Caco-2 (cell line): ENCODE measurements around the gene HOXC12. TPM values are rescaled to one million over a fixed set of nuclear protein-coding genes. Genes with fewer than 3 reads are reported as not detected.

Experiments used
- Bru-seq: library from RNA; stranded (reverse); fragments of 400-500 nt; gene quantifications from one replicate; lab custom pipeline; 2021; lab: Mats Ljungman, UMichigan
- BruChase-seq, 2 experiments: library from RNA; stranded (reverse); fragments of 400-500 nt; gene quantifications; one replicate each; lab custom pipeline; 2021; lab: Mats Ljungman, UMichigan
- BruUV-seq: library from RNA; stranded (reverse); fragments of 400-500 nt; replicated peaks from 2 replicates; lab custom pipeline; 2021; lab: Mats Ljungman, UMichigan
- CTCF ChIA-PET: fragments of 300-600 bp; sonication (Branson Sonifier 250); formaldehyde crosslinking; loops from one replicate; lab custom pipeline; 2022; ENCODE audit warnings: antibody characterized with exemption; lab: Charles Lee
- POLR2A ChIA-PET: fragments of 300-600 bp; sonication (Branson Sonifier 250); formaldehyde crosslinking; loops from one replicate; lab custom pipeline; 2022; ENCODE audit warnings: antibody characterized with exemption; lab: Charles Lee
- DNase-seq, 2 experiments: peaks; one replicate each; pipeline versions ENCODE4 v3.0.0 to v3.0.0-alpha.2; 2020 to 2022
- H3K27me3 ChIP-seq: replicated peaks from 2 replicates; pipeline ENCODE4 v1.6.0; 2011; ENCODE audit warnings: low read length; ENCODE audit not compliant: control insufficient read depth, insufficient read depth
- H3K36me3 ChIP-seq: 2 replicates; pipeline ENCODE4 v1.5.1; 2011; ENCODE audit warnings: low read length; ENCODE audit not compliant: control insufficient read depth, insufficient read depth
- H3K4me1 ChIP-seq: fragments of 250-450 bp; sonication (Bioruptor Pico); 2 replicates; pipeline ENCODE4 v1.5.1; 2020; ENCODE audit warnings: mild to moderate bottlenecking
- H3K4me3 ChIP-seq: 2 replicates; pipeline ENCODE4 v1.5.1; 2011; ENCODE audit warnings: low read depth, mild to moderate bottlenecking, control low read depth, low read length
- H3K9me3 ChIP-seq: fragments of 250-450 bp; sonication (Bioruptor Pico); 2 replicates; pipeline ENCODE4 v1.5.1; 2020; ENCODE audit warnings: mild to moderate bottlenecking, moderate library complexity
- H3K27ac Mint-ChIP-seq: one replicate; pipeline ENCODE4 v1.8.0; 2022; ENCODE audit warnings: mixed read lengths; ENCODE audit not compliant: unreplicated experiment
- H3K27me3 Mint-ChIP-seq: one replicate; pipeline ENCODE4 v1.8.0; 2022; ENCODE audit warnings: mixed read lengths; ENCODE audit not compliant: insufficient read depth, unreplicated experiment
- H3K36me3 Mint-ChIP-seq: one replicate; pipeline ENCODE4 v1.8.0; 2022; ENCODE audit warnings: mild to moderate bottlenecking, mixed read lengths; ENCODE audit not compliant: insufficient read depth, unreplicated experiment
- H3K4me1 Mint-ChIP-seq: one replicate; pipeline ENCODE4 v1.8.0; 2022; ENCODE audit warnings: low read depth, mixed read lengths; ENCODE audit not compliant: unreplicated experiment
- H3K4me3 Mint-ChIP-seq: one replicate; pipeline ENCODE4 v1.8.0; 2022; ENCODE audit warnings: mild to moderate bottlenecking, moderate library complexity, mixed read lengths; ENCODE audit not compliant: unreplicated experiment
- H3K9me3 Mint-ChIP-seq: one replicate; pipeline ENCODE4 v1.8.0; 2022; ENCODE audit warnings: mixed read lengths; ENCODE audit not compliant: unreplicated experiment
- CTCF ChIP-seq, 2 experiments: fragments of 200-600 bp in 1 of 2; IDR thresholded peaks; 1 replicate in 1 of 2; 2 replicates in 1 of 2; pipeline versions ENCODE4 v1.5.1 to v1.8.0; 2011 to 2022; ENCODE audit warnings: antibody characterized with exemption in 1 of 2, control low read depth in 1 of 2, inconsistent platforms in 1 of 2, low read depth in 1 of 2, low read length in 1 of 2, mild to moderate bottlenecking in 1 of 2, moderate library complexity in 1 of 2; ENCODE audit not compliant: insufficient read depth in 1 of 2, severe bottlenecking in 1 of 2, unreplicated experiment in 1 of 2
- intact Hi-C: fragments of 100-400 bp; cut with micrococcal nuclease; formaldehyde crosslinking; loops from one replicate; pipeline ENCODE4 v1.10.0; 2022; ENCODE audit not compliant: unreplicated experiment
- long read RNA-seq: library from polyadenylated mRNA; stranded (forward); transcript quantifications from one replicate; pipeline ENCODE4 v2.0.0, GENCODE V29; 2022
- total RNA-seq: library from RNA; stranded (reverse); gene quantifications from 2 replicates; pipeline ENCODE4 v1.2.3, GENCODE V29; 2022

The HOXC12 gene
- total RNA-seq (9.4 and 10.3 TPM in 2 replicates), Bru-seq, nascent RNA (percentile 61 among the genes with signal in this experiment), BruChase-seq, experiment 1, labeled RNA remaining after a 2-hour chase (percentile 74 among the genes with signal in this experiment), BruChase-seq, experiment 2, labeled RNA remaining after a 6-hour chase (percentile 67 among the genes with signal in this experiment)
- long read RNA-seq, transcript HOXC12-201 (2 exons, 3,335 nt), result major isoform, 19 of 19 reads
- long read RNA-seq, partial matches to known transcripts, result 0 of 19 reads
- long read RNA-seq, other reads (novel, unspliced or antisense), result 0 of 19 reads

GRCh38 chr12:53954694-53955035 lies at the start of gene HOXC12:
HOXC12 (plus strand) TSS chr12:53954903; CDS start chr12:53954930, 27 bp downstream.
- Histone ChIP-seq H3K27me3 (no peaks in the 10 kb centered on the region), H3K4me3 (peak within 1 kb of the TSS; percentile 94), H3K36me3 (no peaks in the 10 kb centered on the region), H3K4me1 (peaks cover 31% of the 10 kb centered on the region), H3K9me3 (no peaks in the 10 kb centered on the region)
- DNase-seq, result peak; percentile 63 to 73
- Mint-ChIP-seq H3K27ac (peak within 1 kb of the TSS; percentile 76), H3K4me1 (peaks cover 14% of the 10 kb centered on the region), H3K9me3 (no peaks in the 10 kb centered on the region), H3K36me3 (peaks cover 9% of the 10 kb centered on the region), H3K27me3 (no peaks in the 10 kb centered on the region), H3K4me3 (peak within 1 kb of the TSS; percentile 71)
- no TSS peak for BruUV-seq
- ChIA-PET POLR2A (interaction anchor here (0.6 to 2.3 kb wide), 4 partner anchors 14 to 24 kb away, joined by 3 to 10 read pairs (median 4); no protein-coding TSS in a partner anchor), CTCF (interaction anchor here (0.6 to 1.2 kb wide), 4 partner anchors 16 to 1009 kb away, joined by 3 to 16 read pairs (median 5); partner anchors contain the start of gene HOXC13)
- TF ChIP-seq CTCF (IDR thresholded peaks at IDR 0.05; ENCODE audit: insufficient read depth in 1 of 2, low read depth in 1 of 2, low read length in 1 of 2, severe bottlenecking in 1 of 2, unreplicated experiment in 1 of 2), result no peak
- intact Hi-C loops, result loop anchor here (1.0 to 5.0 kb wide), 3 partner anchors 16 to 147 kb away; partner anchors contain the start of gene HOXC13

- BruUV-seq, result no TSS peak
- H3K27ac Mint-ChIP-seq, result no peak overlapping the region
- no peak overlapping the region for H3K4me3 Mint-ChIP-seq
- no peaks in the 10 kb centered on the region for H3K9me3 ChIP-seq
- TF ChIP-seq CTCF (IDR thresholded peaks at IDR 0.05; ENCODE audit: insufficient read depth in 1 of 2, low read depth in 1 of 2, low read length in 1 of 2, severe bottlenecking in 1 of 2, unreplicated experiment in 1 of 2), result no peak
- no peaks in the 10 kb centered on the region for H3K4me1 Mint-ChIP-seq
- H3K9me3 Mint-ChIP-seq, result no peaks in the 10 kb centered on the region
- intact Hi-C loops, result no loop called here
- H3K36me3 ChIP-seq, result no peaks in the 10 kb centered on the region
- peaks cover 8% of the 10 kb centered on the region for H3K27me3 Mint-ChIP-seq
- no peak overlapping the region for H3K4me3 ChIP-seq
- no peaks in the 10 kb centered on the region for H3K4me1 ChIP-seq
- CTCF ChIA-PET, result no interaction called here
- no peak for DNase-seq
- H3K36me3 Mint-ChIP-seq, result no peaks in the 10 kb centered on the region
- H3K27me3 ChIP-seq, result no peaks in the 10 kb centered on the region
- POLR2A ChIA-PET, result no interaction called here
These were observed 47.6 kb upstream of the HOXC12 start for GRCh38 chr12:53907103-53907502.

- Histone ChIP-seq H3K27me3 (no peaks in the 10 kb centered on the region; the same call in 1 of the 2 replicates), H3K36me3 (no peaks in the 10 kb centered on the region), H3K9me3 (no peaks in the 10 kb centered on the region), H3K4me1 (no peaks in the 10 kb centered on the region), H3K4me3 (no peak overlapping the region)
- no peak for TF ChIP-seq CTCF (IDR thresholded peaks at IDR 0.05; ENCODE audit: insufficient read depth in 1 of 2, low read depth in 1 of 2, low read length in 1 of 2, severe bottlenecking in 1 of 2, unreplicated experiment in 1 of 2)
- intact Hi-C loops, result no loop called here
- BruUV-seq, result no TSS peak
- H3K27ac Mint-ChIP-seq, result no peak overlapping the region
- H3K4me1 Mint-ChIP-seq, result no peaks in the 10 kb centered on the region
- H3K27me3 Mint-ChIP-seq, result no peaks in the 10 kb centered on the region
- H3K36me3 Mint-ChIP-seq, result no peaks in the 10 kb centered on the region
- H3K4me3 Mint-ChIP-seq, result no peak overlapping the region
- no peak for DNase-seq
- CTCF ChIA-PET, result no interaction called here
- POLR2A ChIA-PET, result no interaction called here
- H3K9me3 Mint-ChIP-seq, result no peaks in the 10 kb centered on the region
These were observed 37.7 kb upstream of the HOXC12 start for GRCh38 chr12:53916788-53917655.
